Measurements from ENCODE around the gene NCKAP5. TPM values are rescaled to one million over a fixed set of nuclear protein-coding genes. Genes with fewer than 3 reads are reported as not detected.

Gene NCKAP5
- total RNA-seq, 6 donors from 2014 or later = 22.1 to 51.1 (median 41.4) TPM

DNA sequence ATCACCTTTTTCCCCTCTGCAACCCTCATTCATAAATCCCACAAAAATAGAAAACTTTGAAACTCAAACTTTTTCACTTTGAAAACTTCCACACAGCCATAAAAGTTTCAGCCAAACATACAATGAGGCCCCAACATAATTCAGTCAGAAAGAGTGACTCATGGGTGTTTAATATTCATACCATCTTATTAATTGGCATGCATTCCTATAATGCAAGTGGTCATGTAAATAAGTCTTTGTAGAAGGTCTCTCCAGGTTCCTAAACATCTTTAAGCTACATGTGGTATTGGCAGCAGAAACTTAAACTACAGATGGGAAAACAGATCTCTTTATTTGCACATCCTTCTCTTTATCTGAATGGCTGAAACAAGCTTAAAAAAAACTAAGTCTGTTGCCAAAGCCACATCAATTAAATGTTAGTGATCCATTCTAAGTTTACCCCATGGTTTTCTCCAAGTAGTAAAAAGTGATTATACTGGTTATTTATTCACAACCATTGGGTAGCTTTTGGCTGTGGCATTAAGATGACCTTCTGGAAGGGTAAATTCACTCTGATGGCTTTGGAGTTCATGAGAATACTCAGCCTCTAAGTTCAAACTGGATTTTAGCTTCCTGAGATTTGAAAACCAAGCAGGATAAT is 828.1 kb downstream of the NCKAP5 start:
- Histone ChIP-seq H3K4me3 (no peak overlapping the region), H3K9me3 (no peaks in the 10 kb centered on the region), H3K36me3 (no peaks in the 10 kb centered on the region), H3K27me3 (no peaks in the 10 kb centered on the region), H3K4me1 (no peaks in the 10 kb centered on the region), H3K27ac (no peak overlapping the region)
- DNase-seq = no peak
- no peak for ATAC-seq (ENCODE audit: low FRiP score in 2 of 2)
- TF ChIP-seq EP300 (IDR thresholded peaks at IDR 0.05) (no peak), POLR2AphosphoS5 (IDR thresholded peaks at IDR 0.05) (no peak), POLR2A (IDR thresholded peaks at IDR 0.05) (no peak)
- TF ChIP-seq, protein P1, sequence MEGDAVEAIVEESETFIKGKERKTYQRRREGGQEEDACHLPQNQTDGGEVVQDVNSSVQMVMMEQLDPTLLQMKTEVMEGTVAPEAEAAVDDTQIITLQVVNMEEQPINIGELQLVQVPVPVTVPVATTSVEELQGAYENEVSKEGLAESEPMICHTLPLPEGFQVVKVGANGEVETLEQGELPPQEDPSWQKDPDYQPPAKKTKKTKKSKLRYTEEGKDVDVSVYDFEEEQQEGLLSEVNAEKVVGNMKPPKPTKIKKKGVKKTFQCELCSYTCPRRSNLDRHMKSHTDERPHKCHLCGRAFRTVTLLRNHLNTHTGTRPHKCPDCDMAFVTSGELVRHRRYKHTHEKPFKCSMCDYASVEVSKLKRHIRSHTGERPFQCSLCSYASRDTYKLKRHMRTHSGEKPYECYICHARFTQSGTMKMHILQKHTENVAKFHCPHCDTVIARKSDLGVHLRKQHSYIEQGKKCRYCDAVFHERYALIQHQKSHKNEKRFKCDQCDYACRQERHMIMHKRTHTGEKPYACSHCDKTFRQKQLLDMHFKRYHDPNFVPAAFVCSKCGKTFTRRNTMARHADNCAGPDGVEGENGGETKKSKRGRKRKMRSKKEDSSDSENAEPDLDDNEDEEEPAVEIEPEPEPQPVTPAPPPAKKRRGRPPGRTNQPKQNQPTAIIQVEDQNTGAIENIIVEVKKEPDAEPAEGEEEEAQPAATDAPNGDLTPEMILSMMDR (IDR thresholded peaks at IDR 0.05) = no peak

DNA sequence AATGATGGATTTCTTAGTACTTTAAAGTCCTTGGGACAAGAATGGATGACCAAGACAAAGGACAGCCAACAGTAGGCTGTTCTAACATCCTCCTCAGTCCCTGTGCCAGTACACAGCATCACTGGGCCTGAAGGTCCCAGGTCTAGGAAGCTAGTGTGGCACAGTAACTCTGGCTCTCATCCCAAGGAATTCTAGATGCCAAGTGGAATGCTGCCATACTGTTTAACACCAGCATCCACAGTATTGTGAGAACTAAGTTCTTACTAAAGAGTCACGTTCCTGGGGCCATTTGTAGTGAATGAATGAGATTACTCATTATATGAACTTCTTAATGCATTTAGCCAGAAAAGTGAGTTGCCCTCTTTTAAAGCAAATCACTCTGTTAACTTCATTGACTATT is 830.0 kb downstream of the NCKAP5 start:
- H3K27ac ChIP-seq = no peak overlapping the region
- H3K4me1 ChIP-seq = no peaks in the 10 kb centered on the region
- no peak overlapping the region for H3K4me3 ChIP-seq
- no peaks in the 10 kb centered on the region for H3K27me3 ChIP-seq
- no peaks in the 10 kb centered on the region for H3K9me3 ChIP-seq
- no peaks in the 10 kb centered on the region for H3K36me3 ChIP-seq
- TF ChIP-seq EP300 (IDR thresholded peaks at IDR 0.05) = no peak
- ATAC-seq (ENCODE audit: low FRiP score in 2 of 2) = no peak
- DNase-seq = no peak
- WGBS, 2 donors = 88 to 93% methylated on average over 1 of the region's 1 CpG

DNA sequence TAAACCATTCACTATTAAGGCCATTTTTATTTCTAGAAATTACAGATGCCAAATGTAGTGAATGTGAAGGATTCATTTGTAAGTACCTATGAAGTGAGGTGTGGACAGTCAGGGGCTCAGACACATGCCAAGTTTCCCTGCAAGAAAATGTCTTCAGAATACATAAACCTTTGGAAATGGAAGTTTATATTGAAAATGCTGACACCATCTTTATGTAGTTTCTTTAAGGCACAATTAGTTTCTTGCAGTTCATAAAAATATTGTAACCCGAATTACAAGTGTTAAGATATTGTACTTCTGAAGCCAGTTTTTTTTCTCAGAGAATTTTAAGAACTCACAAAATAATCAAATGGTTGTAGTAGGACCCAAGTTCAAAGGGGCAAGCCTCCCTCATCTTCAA is 832.2 kb downstream of the NCKAP5 start:
- no peak for TF ChIP-seq POLR2A (IDR thresholded peaks at IDR 0.05)
- TF ChIP-seq, protein P1 (IDR thresholded peaks at IDR 0.05) = no peak
- TF ChIP-seq EP300 (IDR thresholded peaks at IDR 0.05) = no peak
- no peak for TF ChIP-seq POLR2AphosphoS5 (IDR thresholded peaks at IDR 0.05)
- peaks cover 0 to 4% (median 0%) of the 10 kb centered on the region in 4 donors for H3K36me3 ChIP-seq
- H3K4me3 ChIP-seq = no peak overlapping the region
- H3K27me3 ChIP-seq = no peaks in the 10 kb centered on the region
- no peak for DNase-seq
- no peak for ATAC-seq (ENCODE audit: low FRiP score in 2 of 2)
- no peaks in the 10 kb centered on the region for H3K4me1 ChIP-seq
- 88% methylated on average over 1 of the region's 1 CpG for WGBS, 2 donors
- no peaks in the 10 kb centered on the region for H3K9me3 ChIP-seq
- no peak overlapping the region for H3K27ac ChIP-seq

DNA sequence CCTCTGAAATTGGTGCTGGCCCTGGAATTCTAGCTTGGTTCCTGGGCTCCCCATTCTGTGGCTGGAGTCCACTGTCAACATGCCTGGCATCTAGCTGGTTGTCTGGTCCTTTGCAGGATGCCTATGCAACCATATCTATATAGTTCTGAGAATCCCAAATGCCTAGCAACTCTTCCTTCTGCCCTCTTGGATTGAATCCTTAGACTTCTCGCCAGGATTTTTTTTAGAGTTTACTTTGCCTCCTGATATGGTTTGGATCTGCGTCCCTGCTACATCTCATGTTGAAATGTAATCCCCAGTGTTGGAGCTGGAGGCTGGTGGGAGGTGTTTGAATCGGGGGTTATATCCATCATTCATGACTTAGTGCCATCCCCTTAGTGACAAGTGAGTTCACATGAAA is 833.3 kb downstream of the NCKAP5 start:
- Histone ChIP-seq H3K27me3 (no peaks in the 10 kb centered on the region), H3K27ac (no peak overlapping the region), H3K36me3 (peaks cover 0 to 4% (median 0%) of the 10 kb centered on the region in 4 donors), H3K4me3 (no peak overlapping the region), H3K9me3 (no peaks in the 10 kb centered on the region), H3K4me1 (no peaks in the 10 kb centered on the region)
- 89% methylated on average over 3 of the region's 3 CpGs for WGBS, 2 donors
- DNase-seq = no peak
- no peak for ATAC-seq (ENCODE audit: low FRiP score in 2 of 2)
- TF ChIP-seq POLR2AphosphoS5 (IDR thresholded peaks at IDR 0.05) (no peak), EP300 (IDR thresholded peaks at IDR 0.05) (no peak)

DNA sequence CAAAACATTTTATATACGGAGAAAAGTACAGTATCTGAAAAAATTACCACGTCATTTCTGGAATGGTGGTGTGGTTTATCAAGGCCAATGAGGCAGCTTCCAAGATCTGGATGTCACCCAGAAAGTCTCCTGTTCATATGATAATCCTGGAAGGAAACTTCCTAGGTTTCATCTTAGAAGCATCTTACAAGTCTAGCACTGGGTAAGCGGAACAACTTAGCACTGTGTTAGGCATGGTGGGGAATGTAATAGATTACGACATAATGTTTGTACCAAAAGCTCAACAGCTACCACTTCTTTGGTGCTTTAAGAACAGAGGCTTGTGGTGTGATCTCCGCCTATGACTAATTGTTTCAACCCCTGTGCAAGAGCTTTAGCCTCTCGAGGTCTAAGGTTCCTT is 835.2 kb downstream of the NCKAP5 start:
- H3K4me1 ChIP-seq = no peaks in the 10 kb centered on the region
- H3K27ac ChIP-seq = no peak overlapping the region
- no peaks in the 10 kb centered on the region for H3K27me3 ChIP-seq
- TF ChIP-seq POLR2AphosphoS5 (IDR thresholded peaks at IDR 0.05) = no peak
- 86 to 89% methylated on average over 6 of the region's 6 CpGs for WGBS, 2 donors
- no peak for ATAC-seq (ENCODE audit: low FRiP score in 2 of 2)
- H3K36me3 ChIP-seq = peaks cover 0 to 5% (median 2%) of the 10 kb centered on the region in 4 donors
- H3K9me3 ChIP-seq = no peaks in the 10 kb centered on the region
- H3K4me3 ChIP-seq = no peak overlapping the region
- DNase-seq = no peak

DNA sequence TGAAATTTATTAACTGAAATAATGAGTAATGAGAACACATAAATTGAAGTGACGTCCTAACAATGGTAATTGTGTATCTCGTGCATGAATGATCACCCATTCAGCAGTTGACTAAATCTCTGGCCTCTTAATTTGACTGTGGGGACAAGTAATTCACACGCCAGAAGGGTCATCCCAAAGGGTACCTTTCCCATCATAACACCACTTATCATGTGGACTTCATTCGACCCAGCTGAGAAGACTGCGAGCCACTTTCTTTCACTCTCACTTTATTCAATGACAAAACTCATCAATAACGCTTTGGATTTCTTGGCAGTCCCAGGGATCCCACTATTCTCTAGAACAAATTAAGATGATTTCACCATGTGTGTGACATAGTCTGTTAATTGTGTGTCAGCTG is 835.6 kb downstream of the NCKAP5 start:
- DNase-seq (no peak), ATAC-seq (ENCODE audit: low FRiP score in 2 of 2) (no peak)
- H3K9me3 ChIP-seq = no peaks in the 10 kb centered on the region
- WGBS, 2 donors = 86 to 88% methylated on average over 6 of the region's 6 CpGs
- TF ChIP-seq EP300 (IDR thresholded peaks at IDR 0.05) = no peak
- no peak for TF ChIP-seq POLR2A (IDR thresholded peaks at IDR 0.05)
- no peak for TF ChIP-seq POLR2AphosphoS5 (IDR thresholded peaks at IDR 0.05)
- TF ChIP-seq, protein P1 (IDR thresholded peaks at IDR 0.05) = no peak
- no peaks in the 10 kb centered on the region for H3K27me3 ChIP-seq
- no peak overlapping the region for H3K4me3 ChIP-seq
- no peak overlapping the region for H3K27ac ChIP-seq
- no peaks in the 10 kb centered on the region for H3K4me1 ChIP-seq
- peaks cover 0 to 5% (median 2%) of the 10 kb centered on the region in 4 donors for H3K36me3 ChIP-seq

All from upper lobe of left lung (tissue), 6 donors.